GM10266 (cell line): ENCODE measurements around the gene NDUFAF2.

Source experiments
- DNase-seq: peaks from one replicate; pipeline ENCODE4 v3.0.0; 2012; ENCODE audit errors: extremely low spot score
- TF ChIP-seq, protein P1 (sequence below): IDR thresholded peaks from 2 replicates; pipeline ENCODE4 v1.5.1; 2012; ENCODE audit warnings: mild to moderate bottlenecking, low read depth; ENCODE audit not compliant: control insufficient read depth, insufficient read depth; ENCODE audit errors: missing control alignments

The NDUFAF2 gene

DNA sequence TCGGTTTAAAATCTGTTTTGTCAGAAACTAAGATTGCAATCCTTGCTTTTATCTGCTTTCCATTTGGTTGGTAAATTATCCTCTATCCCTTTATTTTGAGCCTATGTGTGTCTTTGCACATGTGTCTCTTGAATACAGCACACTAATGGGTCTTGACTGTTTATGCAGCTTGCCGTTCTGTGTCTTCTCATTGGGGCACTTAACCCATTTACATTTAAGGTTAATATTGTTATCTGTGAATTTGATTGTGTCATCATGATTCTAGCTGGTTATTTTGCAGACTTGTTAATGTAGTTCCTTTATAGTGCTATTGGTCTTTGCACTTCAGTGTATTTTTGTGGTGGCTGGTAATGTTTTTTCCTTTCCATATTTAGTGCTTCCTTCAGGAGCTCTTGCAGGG, 253.6 kb downstream of the NDUFAF2 start:
- DNase-seq, result no peak
- TF ChIP-seq, protein P1, sequence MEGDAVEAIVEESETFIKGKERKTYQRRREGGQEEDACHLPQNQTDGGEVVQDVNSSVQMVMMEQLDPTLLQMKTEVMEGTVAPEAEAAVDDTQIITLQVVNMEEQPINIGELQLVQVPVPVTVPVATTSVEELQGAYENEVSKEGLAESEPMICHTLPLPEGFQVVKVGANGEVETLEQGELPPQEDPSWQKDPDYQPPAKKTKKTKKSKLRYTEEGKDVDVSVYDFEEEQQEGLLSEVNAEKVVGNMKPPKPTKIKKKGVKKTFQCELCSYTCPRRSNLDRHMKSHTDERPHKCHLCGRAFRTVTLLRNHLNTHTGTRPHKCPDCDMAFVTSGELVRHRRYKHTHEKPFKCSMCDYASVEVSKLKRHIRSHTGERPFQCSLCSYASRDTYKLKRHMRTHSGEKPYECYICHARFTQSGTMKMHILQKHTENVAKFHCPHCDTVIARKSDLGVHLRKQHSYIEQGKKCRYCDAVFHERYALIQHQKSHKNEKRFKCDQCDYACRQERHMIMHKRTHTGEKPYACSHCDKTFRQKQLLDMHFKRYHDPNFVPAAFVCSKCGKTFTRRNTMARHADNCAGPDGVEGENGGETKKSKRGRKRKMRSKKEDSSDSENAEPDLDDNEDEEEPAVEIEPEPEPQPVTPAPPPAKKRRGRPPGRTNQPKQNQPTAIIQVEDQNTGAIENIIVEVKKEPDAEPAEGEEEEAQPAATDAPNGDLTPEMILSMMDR, result no peak

DNA sequence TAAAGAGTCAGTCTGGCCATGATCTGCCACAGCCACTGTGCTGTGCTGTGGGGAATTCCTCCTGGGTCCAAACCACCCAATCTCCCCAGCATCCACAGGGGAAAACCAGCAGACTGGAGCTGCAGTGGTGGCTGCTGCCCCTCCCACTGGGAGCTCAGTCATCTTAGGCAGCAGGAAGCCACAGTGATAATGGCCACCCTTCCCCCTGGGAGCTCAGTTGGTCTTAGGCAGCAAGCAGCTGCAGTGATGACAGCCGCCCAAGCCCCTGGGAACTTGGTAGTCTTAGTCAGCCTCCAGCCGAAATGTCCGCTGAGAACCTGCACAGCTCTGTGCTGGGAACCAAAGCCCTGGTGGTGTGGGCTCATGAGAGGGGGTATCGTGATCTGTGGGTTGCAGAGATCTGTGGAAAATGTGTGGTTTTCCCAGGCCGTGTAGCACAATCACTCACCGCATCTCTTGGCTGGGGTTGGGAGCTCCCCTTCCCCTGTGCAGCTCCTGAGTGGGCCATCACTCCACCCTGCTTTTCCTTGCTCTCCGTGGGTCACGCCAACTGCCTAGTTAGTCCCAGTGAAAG, 255.7 kb downstream of the NDUFAF2 start:
- TF ChIP-seq, protein P1, result no peak
- DNase-seq, result peak; percentile 13

DNA sequence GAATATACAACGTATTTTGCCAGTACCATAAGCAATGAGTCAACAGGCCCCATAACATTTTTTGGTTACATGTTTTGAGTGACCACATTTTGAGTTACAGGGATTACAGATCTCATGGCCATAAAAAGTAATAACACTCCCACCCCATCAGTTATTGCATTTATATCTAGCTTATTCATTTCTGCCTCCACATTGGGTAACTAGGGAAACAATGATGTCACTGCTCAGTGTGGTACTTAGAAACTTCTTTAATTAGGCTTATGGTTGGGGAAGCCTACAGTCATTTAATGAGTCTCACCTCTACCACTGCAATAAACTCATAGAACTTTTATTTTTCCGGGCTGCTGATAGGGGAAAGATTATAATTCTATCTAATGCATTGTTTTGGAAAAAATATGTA, 257.2 kb downstream of the NDUFAF2 start:
- TF ChIP-seq, protein P1, result no peak
- DNase-seq, result peak; percentile 27
